Measurements from ENCODE around the gene PCGF5.

- no peak for TF ChIP-seq CTCF (conservative IDR thresholded peaks at IDR 0.05; ENCODE audit: low read length)
- no peak for TF ChIP-seq EZH2phosphoT487 (IDR thresholded peaks at IDR 0.05; ENCODE audit: borderline replicate concordance)
Measured at GRCh38 chr10:91226093-91226492, 5.6 kb downstream of the PCGF5 start.
